GM21367 (cell line): ENCODE data around the gene AP2S1.
"Not testable (repeated sequence)": the region's sequence is repeated elsewhere in the genome, so short reads cannot be mapped to it uniquely, and the experiment has no call there.

Experiments used
- ATAC-seq: cut with Tn5 transposase; IDR thresholded peaks from one replicate; pipeline ENCODE4 v1.9.1; 2021; ENCODE audit not compliant: unreplicated experiment

AP2S1 gene

GRCh38 chr19:46850228-46851203 is at the start of gene AP2S1:
AP2S1 (minus strand) TSS chr19:46850846; CDS start chr19:46850766, 80 bp downstream.
- peak; percentile 84 for ATAC-seq

GRCh38 chr19:46900341-46900740 is 49.7 kb upstream of the AP2S1 start:
- no peak for ATAC-seq

GRCh38 chr19:46898731-46899130 is 48.1 kb upstream of the AP2S1 start:
- ATAC-seq = no peak

GRCh38 chr19:46896076-46896794 is 45.6 kb upstream of the AP2S1 start:
- no peak for ATAC-seq

GRCh38 chr19:46892252-46893179 is 41.9 kb upstream of the AP2S1 start:
- no peak for ATAC-seq

GRCh38 chr19:46890423-46891170 is 40.0 kb upstream of the AP2S1 start:
- no peak for ATAC-seq

GRCh38 chr19:46887240-46887782 is 36.7 kb upstream of the AP2S1 start:
- ATAC-seq = no peak

- no peak for ATAC-seq
Observed at GRCh38 chr19:46886546-46887239, 36.0 kb upstream of the AP2S1 start.

GRCh38 chr19:46885411-46885810 is 34.8 kb upstream of the AP2S1 start:
- no peak for ATAC-seq

- ATAC-seq = not testable (repeated sequence)
Observed at GRCh38 chr19:46882751-46883150, 32.1 kb upstream of the AP2S1 start.

- ATAC-seq = no peak
Observed at GRCh38 chr19:46882034-46882433, 31.4 kb upstream of the AP2S1 start.

- no peak for ATAC-seq
Observed at GRCh38 chr19:46881092-46881491, 30.4 kb upstream of the AP2S1 start.

- ATAC-seq = no peak
Observed at GRCh38 chr19:46880431-46880830, 29.8 kb upstream of the AP2S1 start.

- no peak for ATAC-seq
Observed at GRCh38 chr19:46878613-46879375, 28.1 kb upstream of the AP2S1 start.

GRCh38 chr19:46875657-46876056 is 25.0 kb upstream of the AP2S1 start:
- ATAC-seq = no peak

GRCh38 chr19:46875234-46875633 is 24.6 kb upstream of the AP2S1 start:
- no peak for ATAC-seq

GRCh38 chr19:46872967-46873366 is 22.3 kb upstream of the AP2S1 start:
- ATAC-seq = no peak

- ATAC-seq = not testable (repeated sequence)
Observed at GRCh38 chr19:46871173-46871572, 20.5 kb upstream of the AP2S1 start.
